Right ventricle myocardium superior (tissue), 1 donor: Measurements from ENCODE around the gene MED12L. TPM values are rescaled to one million over a fixed set of nuclear protein-coding genes. Genes with fewer than 3 reads are reported as not detected.

Source experiments
- ATAC-seq: fragments of 200-7000 bp; cut with Tn5 transposase; one replicate; pipeline ENCODE4 v1.9.1; 2020; ENCODE audit warnings: mild to moderate bottlenecking; ENCODE audit not compliant: poor library complexity
- DNase-seq: peaks from one replicate; pipeline ENCODE4 v3.0.0-alpha.2; 2020
- intact Hi-C: fragments of 100-400 bp; cut with DNase I; formaldehyde crosslinking; loops from one replicate; pipeline ENCODE4 v1.11.2; 2022
- total RNA-seq: library from RNA; stranded (reverse); fragmentation: NEBNext Ultra II Directional; extraction: Animal tissue kit (Norgen Biotek cat#: 25700); gene quantifications from one replicate; pipeline ENCODE4 v1.2.1, GENCODE V29; 2021
- donor health status: DM: no; HTN: yes; CAD: no; lungs with severe emphysema.

The MED12L gene
- total RNA-seq, 1 donor from 2014 or later = 0.67 TPM

GRCh38 chr3:151299006-151299405 lies 213.5 kb downstream of the MED12L start:
- intact Hi-C loops = no loop called here
- no peak for ATAC-seq
- no peak for DNase-seq

- no peak for DNase-seq
- intact Hi-C loops = no loop called here
- ATAC-seq = no peak
These were observed 215.1 kb downstream of the MED12L start for GRCh38 chr3:151300539-151300938.

- ATAC-seq (no peak), DNase-seq (no peak)
- intact Hi-C loops = no loop called here
These were observed 216.3 kb downstream of the MED12L start for GRCh38 chr3:151301787-151302186.

- DNase-seq (no peak), ATAC-seq (no peak)
- intact Hi-C loops = no loop called here
These were observed 218.3 kb downstream of the MED12L start for GRCh38 chr3:151303751-151304150.

- peak; percentile 41 for ATAC-seq
- DNase-seq = peak; percentile 50
- intact Hi-C loops = no loop called here
These were observed 219.8 kb downstream of the MED12L start for GRCh38 chr3:151305060-151305774.

GRCh38 chr3:151305775-151306151 lies 220.3 kb downstream of the MED12L start:
- intact Hi-C loops = no loop called here
- ATAC-seq (no peak), DNase-seq (no peak)

- no peak for ATAC-seq
- no peak for DNase-seq
- intact Hi-C loops = no loop called here
These were observed 220.8 kb downstream of the MED12L start for GRCh38 chr3:151306168-151306810.

- intact Hi-C loops = no loop called here
- ATAC-seq (no peak), DNase-seq (no peak)
These were observed 221.7 kb downstream of the MED12L start for GRCh38 chr3:151307131-151307530.

GRCh38 chr3:151307583-151308488 lies 222.4 kb downstream of the MED12L start:
- ATAC-seq = no peak
- intact Hi-C loops = no loop called here
- DNase-seq = no peak

- ATAC-seq = no peak
- no peak for DNase-seq
- intact Hi-C loops = no loop called here
These were observed 224.1 kb downstream of the MED12L start for GRCh38 chr3:151309566-151309965.

GRCh38 chr3:151312972-151313371 lies 227.5 kb downstream of the MED12L start:
- no peak for DNase-seq
- ATAC-seq = no peak
- intact Hi-C loops = no loop called here

- ATAC-seq (no peak), DNase-seq (no peak)
- intact Hi-C loops = no loop called here
These were observed 228.7 kb downstream of the MED12L start for GRCh38 chr3:151314137-151314536.

GRCh38 chr3:151314593-151314992 lies 229.1 kb downstream of the MED12L start:
- DNase-seq = no peak
- intact Hi-C loops = no loop called here
- ATAC-seq = no peak

GRCh38 chr3:151315136-151315535 lies 229.7 kb downstream of the MED12L start:
- ATAC-seq = no peak
- intact Hi-C loops = no loop called here
- no peak for DNase-seq

- ATAC-seq (no peak), DNase-seq (no peak)
- intact Hi-C loops = no loop called here
These were observed 230.4 kb downstream of the MED12L start for GRCh38 chr3:151315846-151316245.

- DNase-seq (no peak), ATAC-seq (no peak)
- intact Hi-C loops = no loop called here
These were observed 231.0 kb downstream of the MED12L start, which contains the start of gene GPR87 for GRCh38 chr3:151316267-151316991. TSS of gene GPR87 (minus strand) at chr3:151316820. CDS start at chr3:151300100, 16,720 bp downstream.

GRCh38 chr3:151318313-151318712 lies 232.8 kb downstream of the MED12L start:
- ATAC-seq (no peak), DNase-seq (no peak)
- intact Hi-C loops = no loop called here

- no peak for DNase-seq
- intact Hi-C loops = no loop called here
- no peak for ATAC-seq
These were observed 233.5 kb downstream of the MED12L start for GRCh38 chr3:151318991-151319390.

- no peak for ATAC-seq
- intact Hi-C loops = no loop called here
- no peak for DNase-seq
These were observed 234.2 kb downstream of the MED12L start for GRCh38 chr3:151319628-151320027.
